HEK293T (cell line): ENCODE measurements around the gene GLTPD2.

Source experiments
- CTCF ChIA-PET: fragments of 350-600 bp; formaldehyde crosslinking; extraction: SDS; loops from one replicate; lab custom pipeline; 2021; ENCODE audit warnings: antibody characterized with exemption, inconsistent platforms; lab: Yijun Ruan, JAX
- POLR2A ChIA-PET: fragments of 350-600 bp; formaldehyde crosslinking; extraction: SDS; loops from one replicate; lab custom pipeline; 2020; ENCODE audit warnings: antibody characterized with exemption, inconsistent platforms; lab: Yijun Ruan, JAX
- DNase-seq: peaks from one replicate; pipeline ENCODE4 v3.0.0; 2012; ENCODE audit warnings: mixed read lengths; ENCODE audit errors: extremely low spot score
- ARNT ChIP-seq: fragments of 450-650 bp; IDR thresholded peaks from 2 replicates; pipeline ENCODE4 v1.6.1; 2017; ENCODE audit warnings: mild to moderate bottlenecking
- BHLHE40 ChIP-seq: fragments of 450-650 bp; IDR thresholded peaks from 2 replicates; pipeline ENCODE4 v1.6.1; 2016; ENCODE audit warnings: mild to moderate bottlenecking, moderate library complexity, borderline replicate concordance
- CTBP1 ChIP-seq: fragments of 450-650 bp; IDR thresholded peaks from 2 replicates; pipeline ENCODE4 v1.6.1; 2016; ENCODE audit warnings: borderline replicate concordance
- ELF4 ChIP-seq: fragments of 450-650 bp; IDR thresholded peaks from 2 replicates; pipeline ENCODE4 v1.6.1; 2017; ENCODE audit warnings: antibody characterized with exemption
- FOXA1 ChIP-seq: fragments of 450-650 bp; IDR thresholded peaks from 2 replicates; pipeline ENCODE4 v1.6.1; 2016; ENCODE audit warnings: mild to moderate bottlenecking
- FOXK2 ChIP-seq: fragments of 450-650 bp; IDR thresholded peaks from 2 replicates; pipeline ENCODE4 v1.6.1; 2016; ENCODE audit warnings: mild to moderate bottlenecking
- FOXM1 ChIP-seq: fragments of 450-650 bp; IDR thresholded peaks from 2 replicates; pipeline ENCODE4 v1.6.1; 2017; ENCODE audit warnings: mild to moderate bottlenecking, borderline replicate concordance
- HDGF ChIP-seq: fragments of 450-650 bp; IDR thresholded peaks from 2 replicates; pipeline ENCODE4 v1.6.1; 2017; ENCODE audit warnings: antibody characterized with exemption, borderline replicate concordance
- L3MBTL2 ChIP-seq: fragments of 450-650 bp; conservative IDR thresholded peaks from 2 replicates; pipeline ENCODE4 v1.6.1; 2016; ENCODE audit warnings: mild to moderate bottlenecking
- LEF1 ChIP-seq: fragments of 450-650 bp; IDR thresholded peaks from 2 replicates; pipeline ENCODE4 v1.6.1; 2017; ENCODE audit warnings: mild to moderate bottlenecking, borderline replicate concordance
- NFRKB ChIP-seq: fragments of 450-650 bp; IDR thresholded peaks from 2 replicates; pipeline ENCODE4 v1.6.1; 2016; ENCODE audit warnings: mild to moderate bottlenecking, moderate library complexity
- SP1 ChIP-seq: fragments of 450-650 bp; IDR thresholded peaks from 2 replicates; pipeline ENCODE4 v1.6.1; 2017
- SUZ12 ChIP-seq: fragments of 450-650 bp; IDR thresholded peaks from 2 replicates; pipeline ENCODE4 v1.6.1; 2016; ENCODE audit warnings: mild to moderate bottlenecking
- TARDBP ChIP-seq: fragments of 450-650 bp; IDR thresholded peaks from 2 replicates; pipeline ENCODE4 v1.6.1; 2016
- ZNF384 ChIP-seq: fragments of 450-650 bp; IDR thresholded peaks from 2 replicates; pipeline ENCODE4 v1.6.1; 2016
- TF ChIP-seq, protein P1 (sequence below): fragments of 450-650 bp; IDR thresholded peaks from 2 replicates; pipeline ENCODE4 v1.6.1; 2016

GLTPD2 gene

DNA sequence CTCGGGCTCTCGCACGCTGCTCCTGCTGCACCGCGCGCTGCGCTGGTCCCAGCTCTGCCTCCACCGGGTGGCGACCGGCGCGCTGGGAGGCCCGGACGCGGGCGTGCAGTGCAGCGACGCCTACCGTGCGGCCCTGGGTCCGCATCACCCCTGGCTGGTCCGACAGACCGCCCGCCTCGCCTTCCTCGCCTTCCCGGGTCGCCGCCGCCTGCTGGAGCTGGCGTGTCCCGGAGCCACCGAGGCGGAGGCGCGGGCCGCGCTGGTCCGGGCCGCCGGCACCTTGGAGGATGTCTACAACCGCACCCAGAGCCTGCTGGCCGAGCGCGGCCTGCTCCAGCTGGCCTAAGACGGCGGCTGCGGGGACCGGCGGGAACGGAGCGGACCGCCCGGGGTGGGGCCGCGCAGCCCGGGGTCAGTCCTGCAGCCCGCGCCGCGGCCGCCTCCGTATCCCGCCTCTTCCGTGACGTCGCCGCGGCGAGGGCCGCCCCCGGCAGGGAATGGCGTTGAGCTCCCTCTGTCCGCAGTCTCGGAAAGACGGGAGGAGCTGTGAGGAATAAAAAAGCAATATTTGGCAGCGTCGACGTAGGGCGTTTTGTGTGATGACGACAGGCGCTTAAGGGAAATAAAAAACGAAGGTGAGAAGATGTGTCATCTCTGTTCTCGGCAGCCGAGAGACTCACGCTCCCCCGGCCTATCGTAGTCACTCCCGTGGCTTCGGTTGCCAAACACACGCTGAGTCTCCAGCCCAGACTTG lies 1.4 kb downstream of the GLTPD2 start:
- ChIA-PET CTCF (interaction anchor here (0.6 to 1.7 kb wide), 13 partner anchors 10 to 133 kb away, joined by 3 to 8 read pairs (median 4); partner anchors contain the start of gene PLD2), POLR2A (interaction anchor here (0.6 to 2.9 kb wide), 30 partner anchors 9 to 177 kb away, joined by 3 to 20 read pairs (median 5); partner anchors contain the start of genes ARRB2, CHRNE, CXCL16 and MED11)
- peak; percentile 83 for DNase-seq
- TF ChIP-seq L3MBTL2 (peak; percentile 80), BHLHE40 (no peak), FOXM1 (no peak), ZNF384 (no peak)

DNA sequence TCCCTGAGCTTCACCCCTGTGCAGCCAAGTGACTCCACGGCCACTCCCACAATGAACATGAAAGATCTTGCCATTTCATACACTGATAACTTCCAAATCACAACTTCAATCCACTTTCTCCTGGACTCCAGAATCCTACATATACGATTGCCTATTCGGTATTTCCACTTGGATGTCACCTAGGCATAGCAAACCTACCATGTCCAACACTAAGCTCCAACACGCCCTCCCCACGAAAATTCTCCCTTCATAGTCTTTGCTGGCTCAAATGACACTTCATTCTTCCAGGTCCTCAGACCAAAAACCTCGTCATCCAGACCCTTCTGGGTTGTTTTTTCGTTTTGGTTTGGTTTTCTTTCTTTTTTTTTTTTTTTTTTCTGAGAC lies 1.9 kb downstream of the GLTPD2 start:
- no peak for TF ChIP-seq ARNT
- no peak for TF ChIP-seq FOXA1
- no peak for TF ChIP-seq TARDBP
- no peak for TF ChIP-seq NFRKB
- ChIA-PET CTCF (interaction anchor here (0.6 to 1.7 kb wide), 10 partner anchors 11 to 132 kb away, joined by 3 to 8 read pairs (median 4); partner anchors contain the start of gene PLD2), POLR2A (interaction anchor here (0.6 to 2.9 kb wide), 27 partner anchors 8 to 176 kb away, joined by 3 to 20 read pairs (median 5); partner anchors contain the start of genes ARRB2, CHRNE, CXCL16 and MED11)

DNA sequence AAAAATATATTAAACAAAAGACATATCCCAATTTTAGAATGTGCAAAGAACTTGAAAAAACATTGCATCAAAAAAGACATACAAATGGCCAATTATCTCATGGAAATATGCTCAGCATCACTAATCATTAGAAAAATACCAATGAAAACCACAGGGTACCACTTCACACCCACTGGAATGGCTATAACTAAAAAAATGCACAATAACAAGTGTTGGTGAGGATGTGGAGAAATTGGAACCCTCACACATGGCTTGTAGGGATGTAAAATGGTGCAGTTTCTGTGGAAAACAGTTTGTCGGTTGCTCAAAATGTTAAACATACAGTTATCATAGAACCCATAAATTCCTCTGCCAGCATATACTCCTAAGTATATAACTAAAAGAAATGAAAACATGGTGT lies 6.4 kb downstream of the GLTPD2 start:
- no peak for DNase-seq
- ChIA-PET CTCF (no interaction called here), POLR2A (no interaction called here)
- TF ChIP-seq LEF1 = no peak
- no peak for TF ChIP-seq FOXM1
- TF ChIP-seq ELF4 = no peak
- no peak for TF ChIP-seq SP1
- no peak for TF ChIP-seq TARDBP
- no peak for TF ChIP-seq ZNF384
- no peak for TF ChIP-seq L3MBTL2
- TF ChIP-seq CTBP1 = no peak
- TF ChIP-seq, protein P1, sequence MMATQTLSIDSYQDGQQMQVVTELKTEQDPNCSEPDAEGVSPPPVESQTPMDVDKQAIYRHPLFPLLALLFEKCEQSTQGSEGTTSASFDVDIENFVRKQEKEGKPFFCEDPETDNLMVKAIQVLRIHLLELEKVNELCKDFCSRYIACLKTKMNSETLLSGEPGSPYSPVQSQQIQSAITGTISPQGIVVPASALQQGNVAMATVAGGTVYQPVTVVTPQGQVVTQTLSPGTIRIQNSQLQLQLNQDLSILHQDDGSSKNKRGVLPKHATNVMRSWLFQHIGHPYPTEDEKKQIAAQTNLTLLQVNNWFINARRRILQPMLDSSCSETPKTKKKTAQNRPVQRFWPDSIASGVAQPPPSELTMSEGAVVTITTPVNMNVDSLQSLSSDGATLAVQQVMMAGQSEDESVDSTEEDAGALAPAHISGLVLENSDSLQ = no peak
- no peak for TF ChIP-seq ARNT
- no peak for TF ChIP-seq NFRKB
- no peak for TF ChIP-seq FOXK2

More for the DNA sequence above, 1.9 kb downstream of the GLTPD2 start:
- DNase-seq = no peak

DNA sequence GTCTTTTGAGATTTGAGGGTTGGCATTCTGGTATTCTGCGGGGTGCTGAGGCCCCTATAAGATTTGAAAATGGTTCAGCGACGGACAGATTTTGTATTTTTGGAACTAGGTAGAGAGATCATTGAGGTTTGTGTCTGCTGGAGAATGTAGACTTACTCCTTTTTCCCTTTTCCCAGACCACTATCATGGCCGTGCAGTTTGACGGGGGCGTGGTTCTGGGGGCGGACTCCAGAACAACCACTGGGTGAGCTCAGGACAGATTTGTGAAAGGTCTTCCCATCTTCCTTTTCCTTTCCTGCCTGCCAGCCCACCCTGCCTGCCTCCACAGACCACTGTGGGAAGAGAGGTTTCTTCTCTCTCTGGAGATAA lies 7.8 kb downstream of the GLTPD2 start:
- CTCF ChIA-PET = no interaction called here
- POLR2A ChIA-PET = interaction anchor here (0.6 to 2.7 kb wide), 12 partner anchors 8 to 143 kb away, joined by 3 to 19 read pairs (median 3); partner anchors contain the start of genes ARRB2, MED11, PLD2 and RNF167
- TF ChIP-seq ARNT (no peak), FOXM1 (no peak), FOXK2 (no peak), SP1 (no peak), ELF4 (no peak), FOXA1 (no peak), TARDBP (no peak), BHLHE40 (no peak)
- DNase-seq = peak; percentile 59

DNA sequence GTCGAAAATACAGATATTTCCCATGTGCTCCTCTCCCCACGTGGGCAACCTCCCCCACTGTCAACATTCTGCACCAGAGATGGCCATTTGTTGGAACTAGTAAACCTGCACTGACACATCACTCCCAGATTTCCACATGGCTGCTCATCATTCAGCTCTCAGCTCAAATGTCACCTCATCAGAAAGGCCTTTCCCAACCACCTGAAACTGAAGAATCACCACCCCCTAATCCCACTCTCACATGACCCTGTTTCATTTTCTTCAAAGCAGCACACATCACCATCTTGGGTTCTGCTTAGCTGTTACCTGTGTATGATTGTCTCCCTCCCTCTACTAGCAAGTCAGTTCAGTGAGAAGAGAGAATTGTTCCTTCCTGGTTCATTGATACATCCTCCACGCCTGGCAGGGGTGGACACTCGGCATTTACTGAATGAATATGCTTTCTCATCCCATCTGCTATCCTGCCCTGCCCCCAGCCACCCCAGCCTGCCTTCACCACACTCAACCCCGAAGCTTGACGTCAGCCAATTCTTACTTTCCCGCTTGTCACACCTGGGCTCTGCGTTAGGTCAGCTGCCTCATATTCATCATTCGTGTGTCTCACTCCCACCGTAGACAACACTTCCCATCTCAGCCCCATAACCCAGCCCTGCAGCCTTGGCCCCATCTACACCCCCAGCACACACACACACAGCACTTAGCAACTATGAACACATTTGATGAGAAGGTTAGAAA lies 11.9 kb downstream of the GLTPD2 start:
- CTCF ChIA-PET = no interaction called here
- TF ChIP-seq ELF4 (no peak), L3MBTL2 (no peak), ZNF384 (no peak), LEF1 (no peak), FOXA1 (no peak), HDGF (no peak), BHLHE40 (no peak), ARNT (no peak), NFRKB (no peak), SP1 (no peak), SUZ12 (no peak), TARDBP (no peak), FOXM1 (no peak), FOXK2 (no peak), CTBP1 (no peak)
- TF ChIP-seq, protein P1 = no peak
- DNase-seq = no peak
- POLR2A ChIA-PET = interaction anchor here (1.2 kb wide), 1 partner anchor 11 kb away, joined by 5 read pairs; no protein-coding TSS in a partner anchor

DNA sequence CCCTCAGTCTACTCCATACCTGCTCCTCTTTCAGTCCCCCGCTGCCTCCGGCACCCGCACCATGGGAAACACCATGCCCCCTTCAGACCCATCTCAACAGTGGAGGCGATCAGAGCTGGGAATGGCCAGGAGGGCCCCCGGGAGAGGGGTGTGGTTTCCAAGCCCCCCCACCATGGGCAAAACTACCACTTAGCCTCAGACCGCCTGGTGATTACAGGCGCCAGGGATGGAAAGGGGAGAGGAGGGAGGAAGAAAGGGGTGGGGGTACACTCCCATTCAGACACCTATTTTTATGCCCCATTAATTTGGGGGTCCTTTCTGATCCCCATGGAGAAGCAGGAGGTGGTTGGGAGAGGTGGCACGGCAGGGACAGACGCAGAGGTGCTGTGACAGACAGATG lies 13.5 kb downstream of the GLTPD2 start, which contains the start of gene C17orf114:
Gene C17orf114 (minus strand): TSS at position 101 of the 400 bp plus-strand sequence.
- CTCF ChIA-PET = no interaction called here
- TF ChIP-seq ARNT (no peak), LEF1 (no peak), L3MBTL2 (no peak), NFRKB (no peak), FOXK2 (no peak), SUZ12 (no peak), FOXA1 (no peak), ELF4 (no peak), CTBP1 (no peak), BHLHE40 (no peak)
- POLR2A ChIA-PET = no interaction called here
- DNase-seq = no peak
